BJ (cell line): ENCODE data around the gene HOXB3. TPM values are rescaled to one million over a fixed set of nuclear protein-coding genes. Genes with fewer than 3 reads are reported as not detected.

Source experiments
- CTCF ChIA-PET: fragments of 350-600 bp; formaldehyde crosslinking; extraction: SDS; loops from one replicate; lab custom pipeline; 2021; ENCODE audit warnings: antibody characterized with exemption, inconsistent platforms; lab: Yijun Ruan, JAX
- POLR2A ChIA-PET: fragments of 300-600 bp; sonication (Branson Sonifier 250); formaldehyde crosslinking; extraction: SDS; loops from one replicate; lab custom pipeline; 2021; ENCODE audit warnings: antibody characterized with exemption; lab: Charles Lee
- DNase-seq: peaks from one replicate; pipeline ENCODE4 v3.0.0-alpha.2; 2011; ENCODE audit warnings: low read depth
- H3K27me3 ChIP-seq: 2 replicates; pipeline ENCODE4 v1.6.0; 2011; ENCODE audit warnings: low read length; ENCODE audit not compliant: control insufficient read depth, insufficient read depth
- H3K36me3 ChIP-seq: 2 replicates; pipeline ENCODE4 v1.5.1; 2011; ENCODE audit warnings: low read length; ENCODE audit not compliant: control insufficient read depth, insufficient read depth
- H3K4me3 ChIP-seq: 2 replicates; pipeline ENCODE4 v1.5.1; 2011; ENCODE audit warnings: low read depth, mild to moderate bottlenecking, control low read depth, low read length
- CTCF ChIP-seq: IDR thresholded peaks from 2 replicates; pipeline ENCODE4 v1.5.1; 2011; ENCODE audit warnings: low read depth, mild to moderate bottlenecking, control low read depth, inconsistent platforms, low read length, moderate library complexity; ENCODE audit not compliant: insufficient read depth
- polyA plus RNA-seq: library from polyadenylated mRNA; depleted of rRNA; stranded (reverse); fragments of >200 nt; gene quantifications from 2 replicates; pipeline ENCODE4 v1.2.3, GENCODE V29; 2011

HOXB3 gene
- polyA plus RNA-seq, 1 experiment = not detected

DNA sequence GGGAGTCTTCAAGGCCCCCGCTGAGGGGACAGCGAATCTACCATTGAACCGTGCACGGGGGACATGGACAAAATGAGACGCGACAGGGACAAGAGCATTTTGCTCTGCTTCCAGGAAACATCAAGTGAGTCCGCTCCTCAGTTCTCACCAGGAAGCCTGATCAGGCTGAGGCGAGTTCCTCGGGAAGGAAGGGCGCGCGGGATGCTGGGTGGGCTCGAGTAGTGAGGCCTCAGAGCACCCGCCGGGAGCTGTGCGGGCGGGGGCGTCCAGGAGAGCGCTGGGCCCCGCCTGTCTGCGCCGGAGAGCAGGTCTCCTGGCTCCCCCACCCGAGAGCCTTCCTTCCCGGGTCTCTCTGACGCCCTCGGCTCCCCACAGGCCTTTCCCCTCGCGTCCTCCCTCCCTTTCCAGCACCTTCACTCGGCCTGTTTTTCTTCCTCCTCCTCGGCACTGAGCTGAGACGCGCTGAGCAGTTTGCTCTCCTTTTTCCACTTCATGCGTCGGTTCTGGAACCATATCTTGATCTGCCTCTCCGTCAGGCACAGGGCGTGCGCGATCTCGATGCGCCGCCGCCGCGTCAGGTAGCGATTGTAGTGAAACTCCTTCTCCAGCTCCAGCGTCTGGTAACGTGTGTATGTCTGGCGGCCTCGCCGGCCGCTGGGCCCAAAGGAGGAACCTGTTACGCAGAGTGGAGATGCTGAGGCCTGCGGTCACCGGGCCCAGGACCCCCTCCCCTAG, 6.1 kb upstream of the HOXB3 start:
- Histone ChIP-seq H3K27me3 (peaks cover 87% of the 10 kb centered on the region), H3K4me3 (no peak overlapping the region)

DNA sequence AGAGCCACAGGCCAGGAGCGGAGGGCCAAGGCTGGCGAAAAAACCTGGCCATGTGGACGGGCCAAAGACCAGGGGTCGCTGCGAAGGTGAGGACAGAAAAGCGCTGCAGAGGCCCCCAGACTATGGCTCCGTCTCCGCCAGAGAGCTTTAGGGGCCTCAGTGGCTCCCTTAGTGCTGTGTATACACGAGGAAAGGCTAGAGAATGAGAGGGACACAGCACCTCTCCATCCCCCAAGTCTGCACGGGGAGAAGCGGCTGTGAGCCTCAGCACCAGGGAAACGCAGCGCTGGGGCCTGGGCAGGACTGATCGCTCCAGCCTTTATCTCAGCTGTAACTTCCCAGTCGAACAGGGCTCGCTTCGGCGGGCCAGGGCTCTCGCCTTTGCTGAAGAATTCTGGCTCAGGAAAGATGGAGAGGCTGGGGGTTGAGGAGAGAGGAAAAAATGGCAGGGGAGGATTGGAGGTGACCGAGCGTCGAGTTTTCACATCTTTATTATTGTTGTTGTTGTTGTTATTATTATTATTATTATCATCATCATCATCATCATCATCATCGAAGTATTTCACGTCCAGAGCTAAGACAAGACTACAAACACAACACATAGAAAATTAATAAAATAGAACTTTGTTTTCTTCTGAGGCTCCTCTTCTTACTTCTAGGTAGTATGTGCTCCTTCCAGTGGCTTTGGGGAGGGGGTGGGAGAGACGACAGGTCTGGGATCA, 5.4 kb upstream of the HOXB3 start:
- no peak overlapping the region for H3K4me3 ChIP-seq
- peaks cover 87% of the 10 kb centered on the region for H3K27me3 ChIP-seq
- ChIA-PET CTCF (interaction anchor here (0.7 to 3.6 kb wide), 9 partner anchors 10 to 380 kb away, joined by 3 to 29 read pairs (median 4); no protein-coding TSS in a partner anchor), POLR2A (no interaction called here)
- DNase-seq = no peak
- H3K36me3 ChIP-seq = no peaks in the 10 kb centered on the region
- no peak for TF ChIP-seq CTCF

More for the DNA sequence above, 6.1 kb upstream of the HOXB3 start:
- no peaks in the 10 kb centered on the region for H3K36me3 ChIP-seq
- TF ChIP-seq CTCF = no peak
- POLR2A ChIA-PET = no interaction called here
- CTCF ChIA-PET = interaction anchor here (0.5 to 1.9 kb wide), 4 partner anchors 113 to 447 kb away, joined by 3 to 6 read pairs (median 4); no protein-coding TSS in a partner anchor
- DNase-seq = no peak

DNA sequence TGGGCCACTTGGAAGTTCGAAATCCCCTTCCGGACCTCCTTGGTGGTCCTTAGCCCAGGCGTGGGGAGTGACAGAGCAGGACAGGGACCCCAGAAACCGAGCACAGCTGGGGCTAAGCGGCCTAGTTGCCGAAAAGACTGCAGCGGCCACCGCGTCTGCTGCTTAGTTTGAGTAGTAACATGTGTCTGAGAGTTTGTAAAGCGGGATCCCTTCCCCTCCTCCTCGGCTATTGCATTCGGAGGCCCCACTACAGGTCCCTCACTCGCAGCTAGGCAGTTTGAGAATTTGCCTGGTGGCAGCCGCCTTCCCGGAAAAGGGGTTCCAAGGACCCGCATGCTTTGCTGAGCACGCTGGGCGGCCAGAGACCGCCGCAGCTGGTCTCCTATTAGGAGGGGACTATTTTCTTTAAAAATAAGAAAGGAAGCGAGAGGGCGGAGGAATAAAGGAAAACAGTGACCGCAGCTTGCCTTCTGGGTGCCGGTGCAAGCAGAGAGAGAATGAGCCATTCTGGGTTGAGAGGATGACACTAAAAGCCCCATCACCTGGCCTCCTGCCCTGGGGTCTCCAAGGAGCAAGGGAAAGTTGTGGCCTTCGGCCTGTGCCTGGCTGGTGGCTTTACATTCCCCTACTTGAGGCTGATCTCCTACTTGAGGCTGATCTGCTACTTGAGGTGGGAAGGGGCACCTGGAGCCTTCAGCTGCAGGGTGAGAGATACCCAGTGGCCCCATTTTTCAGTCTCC, 4.7 kb upstream of the HOXB3 start:
- Histone ChIP-seq H3K27me3 (peaks cover 87% of the 10 kb centered on the region), H3K36me3 (no peaks in the 10 kb centered on the region), H3K4me3 (no peak overlapping the region)
- no peak for TF ChIP-seq CTCF
- POLR2A ChIA-PET = no interaction called here
- CTCF ChIA-PET = interaction anchor here (0.6 to 3.6 kb wide), 12 partner anchors 11 to 380 kb away, joined by 3 to 29 read pairs (median 4); no protein-coding TSS in a partner anchor
- no peak for DNase-seq

- H3K4me3 ChIP-seq = no peak overlapping the region
- ChIA-PET CTCF (interaction anchor here (0.6 to 3.6 kb wide), 15 partner anchors 11 to 379 kb away, joined by 3 to 29 read pairs (median 5); no protein-coding TSS in a partner anchor), POLR2A (no interaction called here)
- H3K36me3 ChIP-seq = no peaks in the 10 kb centered on the region
- TF ChIP-seq CTCF = peak; percentile 76
- peaks cover 86% of the 10 kb centered on the region for H3K27me3 ChIP-seq
- no peak for DNase-seq
Measured at GRCh38 chr17:48593840-48594537, 3.9 kb upstream of the HOXB3 start.
